ENCODE measurements around the gene LIFR. TPM values are rescaled to one million over a fixed set of nuclear protein-coding genes. Genes with fewer than 3 reads are reported as not detected.

The LIFR gene
- total RNA-seq, 1 experiment from 2014 or later, result 7.8 TPM

GRCh38 chr5:38443390-38443789 lies 113.1 kb downstream of the LIFR start:
- H3K27me3 ChIP-seq (ENCODE audit: insufficient read depth, low read length), result no peaks in the 10 kb centered on the region
- no peak overlapping the region for H2BK12ac ChIP-seq (ENCODE audit: insufficient read length, low read depth, low read length)
- H3K18ac ChIP-seq (ENCODE audit: insufficient read length, low read depth, low read length), result no peak overlapping the region
- no peaks in the 10 kb centered on the region for H3K79me2 ChIP-seq (ENCODE audit: insufficient read depth, low read length)
- H3K27ac Mint-ChIP-seq, result no peak overlapping the region
- H2BK15ac ChIP-seq (ENCODE audit: low read depth, low read length), result no peak overlapping the region
- peaks cover 2 to 5% of the 10 kb centered on the region in 2 experiments; a peak in 1 of 4 replicates for H3K4me1 Mint-ChIP-seq
- H3K23me2 ChIP-seq (ENCODE audit: insufficient read length, low read depth, low read length, poor library complexity, severe bottlenecking), result no peaks in the 10 kb centered on the region
- no peaks in the 10 kb centered on the region; a peak in 1 of 5 replicates for H3K9me3 Mint-ChIP-seq
- H3K27ac ChIP-seq (ENCODE audit: insufficient read length, low read depth, low read length), result no peak overlapping the region
- no peak overlapping the region for H3K9ac ChIP-seq (ENCODE audit: extremely low read depth, insufficient read length, low read length)
- H3K27me3 Mint-ChIP-seq (ENCODE audit: low read depth), result peaks cover 4% of the 10 kb centered on the region
- no peaks in the 10 kb centered on the region for H4K20me1 ChIP-seq (ENCODE audit: control insufficient read depth, insufficient read depth, insufficient read length)
- H2BK20ac ChIP-seq (ENCODE audit: low read depth, low read length, poor library complexity, severe bottlenecking), result no peak overlapping the region
- H2AK5ac ChIP-seq (ENCODE audit: insufficient read length, low read length), result no peak overlapping the region
- WGBS (ENCODE audit: extremely low coverage, insufficient read length, low lambda C conversion rate), result no CpG with 5 or more reads among the region's 7 CpGs
- no peak overlapping the region for H2BK5ac ChIP-seq (ENCODE audit: insufficient read length, low read length)
- H4K8ac ChIP-seq (replicated peaks; ENCODE audit: insufficient read length, low read depth, low read length), result no peak overlapping the region
- H3K14ac ChIP-seq (ENCODE audit: insufficient read depth, low read length), result no peak overlapping the region
- no peak for TF ChIP-seq CTCF (conservative IDR thresholded peaks at IDR 0.05)
- H3K23ac ChIP-seq (ENCODE audit: insufficient read length, low read depth, low read length), result no peak overlapping the region
- no peaks in the 10 kb centered on the region for H3K9me3 ChIP-seq (ENCODE audit: control insufficient read depth, low read depth, low read length)
- H3T11ph ChIP-seq (ENCODE audit: low read length), result no peak overlapping the region
- no peak overlapping the region for H2BK120ac ChIP-seq (ENCODE audit: low read depth, low read length, poor library complexity, severe bottlenecking)
- H3K4me3 Mint-ChIP-seq, result no peak overlapping the region
- no peak overlapping the region for H3K56ac ChIP-seq (ENCODE audit: insufficient read length, low read depth, low read length)
- no peak overlapping the region for H4K5ac ChIP-seq (ENCODE audit: insufficient read length, low read depth, low read length)
- H3K36me3 Mint-ChIP-seq (ENCODE audit: insufficient read depth in 1 of 3, low read depth in 3 of 3), result no peaks in the 10 kb centered on the region
- DNase-seq, result no peak
- H2AFZ ChIP-seq (ENCODE audit: low read length), result no peak overlapping the region
- no peaks in the 10 kb centered on the region for H3K4me1 ChIP-seq (ENCODE audit: insufficient read depth, low read length)
- H4K91ac ChIP-seq (ENCODE audit: insufficient read length, low read depth, low read length), result no peak overlapping the region
- no peaks in the 10 kb centered on the region for H3K79me1 ChIP-seq (ENCODE audit: insufficient read depth, low read depth, low read length, poor library complexity, severe bottlenecking)
- H3K4ac ChIP-seq (ENCODE audit: low read depth, low read length), result no peak overlapping the region
- H3K4me2 ChIP-seq (ENCODE audit: insufficient read depth, insufficient read length, low read length), result no peak overlapping the region

All from H9 (cell line).